HG03139 (cell line): ENCODE results near the gene CDK10.
"Not testable (repeated sequence)": the region's sequence is repeated elsewhere in the genome, so short reads cannot be mapped to it uniquely, and the experiment has no call there.

ENCODE experiments used
- ATAC-seq: cut with Tn5 transposase; IDR thresholded peaks from one replicate; pipeline ENCODE4 v1.9.1; 2021; ENCODE audit not compliant: unreplicated experiment

CDK10 gene

GRCh38 chr16:89686520-89687091, at the start of gene CDK10:
Gene CDK10, plus strand, starts transcription at chr16:89686689. Its CDS starts 22 bp downstream, at chr16:89686711.
- peak; percentile 72 for ATAC-seq

- ATAC-seq = no peak
These were observed 49.1 kb upstream of the CDK10 start for GRCh38 chr16:89637379-89637778.

GRCh38 chr16:89638455-89638854, 48.0 kb upstream of the CDK10 start:
- ATAC-seq = no peak

- ATAC-seq = no peak
These were observed 47.1 kb upstream of the CDK10 start for GRCh38 chr16:89639385-89639784.

- ATAC-seq = no peak
These were observed 44.9 kb upstream of the CDK10 start for GRCh38 chr16:89641458-89642119.

GRCh38 chr16:89642574-89642973, 43.9 kb upstream of the CDK10 start:
- no peak for ATAC-seq

- ATAC-seq = no peak
These were observed 42.7 kb upstream of the CDK10 start for GRCh38 chr16:89643769-89644300.

GRCh38 chr16:89645122-89645521, 41.4 kb upstream of the CDK10 start:
- ATAC-seq = no peak

GRCh38 chr16:89646270-89646669, 40.2 kb upstream of the CDK10 start:
- no peak for ATAC-seq

- ATAC-seq = no peak
These were observed 39.6 kb upstream of the CDK10 start for GRCh38 chr16:89646906-89647305.

GRCh38 chr16:89651584-89651983, 34.9 kb upstream of the CDK10 start:
- ATAC-seq = no peak

GRCh38 chr16:89653656-89654295, 32.7 kb upstream of the CDK10 start:
- ATAC-seq = no peak

- no peak for ATAC-seq
These were observed 31.3 kb upstream of the CDK10 start for GRCh38 chr16:89655062-89655643.

- no peak for ATAC-seq
These were observed 29.9 kb upstream of the CDK10 start for GRCh38 chr16:89656435-89657121.

- ATAC-seq = peak; percentile 72
These were observed 28.9 kb upstream of the CDK10 start, which contains the start of the genes CHMP1A and SPATA33 for GRCh38 chr16:89657442-89658220. Gene CHMP1A, minus strand, starts transcription at chr16:89657708. Its CDS starts 120 bp downstream, at chr16:89657588. Gene SPATA33, plus strand, starts transcription at chr16:89657836. Its CDS starts 76 bp downstream, at chr16:89657912.

GRCh38 chr16:89658221-89658879, 28.1 kb upstream of the CDK10 start:
- no peak for ATAC-seq

- ATAC-seq = no peak
These were observed 26.3 kb upstream of the CDK10 start for GRCh38 chr16:89660146-89660545.

GRCh38 chr16:89661215-89661614, 25.3 kb upstream of the CDK10 start:
- no peak for ATAC-seq

- not testable (repeated sequence) for ATAC-seq
These were observed 22.3 kb upstream of the CDK10 start for GRCh38 chr16:89664238-89664637.

GRCh38 chr16:89667000-89667399, 19.5 kb upstream of the CDK10 start:
- ATAC-seq = not testable (repeated sequence)
